Medulla oblongata (tissue), 1 donor: ENCODE data around the gene NACAD.

Experiments
- DNase-seq: peaks from one replicate; pipeline ENCODE4 v3.0.0-alpha.2; 2015; ENCODE audit errors: extremely low spot score

Gene NACAD

GRCh38 chr7:45075355-45075644 lies 13.5 kb downstream of the NACAD start:
- no peak for DNase-seq

GRCh38 chr7:45074528-45075354 lies 14.0 kb downstream of the NACAD start:
- DNase-seq: no peak

DNA sequence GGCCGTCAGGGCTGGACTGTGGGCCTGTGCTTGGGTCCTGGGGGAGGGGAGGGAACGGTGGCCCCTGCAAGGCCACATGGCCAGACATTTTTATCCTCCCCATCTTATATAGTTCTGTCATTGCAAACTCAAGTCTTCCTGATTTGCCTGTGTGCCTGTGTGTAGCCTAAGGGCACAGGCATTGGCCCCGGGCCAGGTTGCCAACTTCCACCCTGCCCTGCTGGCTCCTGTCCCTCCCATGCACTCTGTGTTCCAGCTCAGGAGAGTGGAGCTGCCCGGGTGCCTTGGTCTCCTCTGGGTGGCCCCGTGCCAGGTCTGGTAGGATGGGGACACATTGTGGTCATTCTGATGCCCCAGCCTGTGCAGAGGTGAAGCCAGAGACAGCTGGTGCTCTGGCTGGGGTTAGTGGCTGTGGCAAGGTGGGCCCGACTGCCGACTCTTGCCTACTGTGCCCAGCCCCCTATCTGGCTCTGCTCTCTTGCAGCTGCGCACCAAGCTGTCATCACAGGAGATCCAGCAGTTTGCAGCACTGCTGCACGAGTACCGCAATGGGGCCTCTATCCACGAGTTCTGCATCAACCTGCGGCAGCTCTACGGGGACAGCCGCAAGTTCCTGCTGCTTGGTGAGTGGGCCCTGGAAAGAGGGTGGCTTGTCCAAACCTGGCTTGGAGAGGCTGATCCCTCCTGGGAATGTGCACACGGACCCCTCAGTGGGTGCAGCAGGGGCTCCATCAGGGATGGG lies 14.8 kb downstream of the NACAD start:
- peak; percentile 31 for DNase-seq

- no peak for DNase-seq
Observed at GRCh38 chr7:45073031-45073785, 15.6 kb downstream of the NACAD start.

- DNase-seq: no peak
Observed at GRCh38 chr7:45072131-45073030, 16.4 kb downstream of the NACAD start.

GRCh38 chr7:45071528-45071927 lies 17.2 kb downstream of the NACAD start:
- DNase-seq: no peak

DNA sequence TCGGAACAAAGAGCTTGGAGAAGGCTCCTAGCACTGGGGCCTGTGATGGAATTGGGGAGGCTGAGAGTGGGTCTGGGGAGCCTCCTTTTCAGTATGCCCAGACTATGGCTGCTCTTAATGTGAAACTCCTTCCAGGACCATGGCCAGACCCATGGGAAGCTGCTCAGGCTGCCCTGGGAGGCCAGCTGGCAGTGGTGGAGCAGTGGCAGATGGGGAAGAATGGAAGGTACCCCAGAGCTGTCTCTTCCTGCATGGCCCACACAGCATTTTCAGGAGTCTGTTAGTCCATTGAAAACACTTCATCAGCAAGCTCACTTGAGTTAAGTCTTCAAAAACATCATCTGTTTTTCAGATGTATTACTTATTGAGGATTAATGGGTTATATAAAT lies 18.5 kb downstream of the NACAD start:
- no peak for DNase-seq

DNA sequence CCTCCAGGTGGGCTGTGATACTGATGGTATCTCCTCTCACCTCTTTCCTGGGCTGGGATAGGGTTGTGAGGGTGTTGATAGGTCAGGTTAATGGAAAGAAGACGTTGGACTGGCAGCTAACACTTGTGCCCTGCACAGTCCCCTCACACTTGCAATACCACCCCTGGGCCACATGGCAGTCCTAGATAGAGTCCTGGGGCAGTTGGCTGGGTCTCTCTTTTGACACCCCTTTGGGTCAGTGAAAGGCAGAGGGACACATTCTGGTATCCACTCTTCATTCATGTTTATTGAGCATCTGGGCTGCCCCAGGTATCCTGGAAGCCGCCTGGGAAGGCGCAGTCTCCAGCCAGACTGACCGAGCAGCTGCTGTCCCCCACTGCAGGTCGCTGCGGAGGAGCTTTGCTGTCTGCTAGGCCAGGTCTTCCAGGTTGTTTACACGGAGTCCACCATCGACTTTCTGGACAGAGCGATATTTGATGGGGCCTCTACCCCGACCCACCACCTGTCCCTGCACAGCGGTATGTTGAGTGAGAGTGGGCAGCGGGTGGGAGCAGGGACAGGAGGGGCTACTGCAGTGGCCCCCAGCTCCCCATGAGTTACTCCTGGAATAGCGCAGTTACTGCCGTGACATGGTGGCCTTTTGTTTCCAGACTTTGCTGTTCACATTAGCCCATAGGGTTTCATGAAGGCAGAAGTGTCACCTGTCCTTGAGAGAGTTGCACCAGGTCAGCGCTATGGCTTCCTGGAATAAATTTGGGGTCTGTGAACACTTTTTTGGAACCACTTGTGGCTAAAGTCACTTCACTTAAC lies 19.1 kb downstream of the NACAD start:
- no peak for DNase-seq

- DNase-seq: no peak
Observed at GRCh38 chr7:45068236-45069023, 20.3 kb downstream of the NACAD start.

DNA sequence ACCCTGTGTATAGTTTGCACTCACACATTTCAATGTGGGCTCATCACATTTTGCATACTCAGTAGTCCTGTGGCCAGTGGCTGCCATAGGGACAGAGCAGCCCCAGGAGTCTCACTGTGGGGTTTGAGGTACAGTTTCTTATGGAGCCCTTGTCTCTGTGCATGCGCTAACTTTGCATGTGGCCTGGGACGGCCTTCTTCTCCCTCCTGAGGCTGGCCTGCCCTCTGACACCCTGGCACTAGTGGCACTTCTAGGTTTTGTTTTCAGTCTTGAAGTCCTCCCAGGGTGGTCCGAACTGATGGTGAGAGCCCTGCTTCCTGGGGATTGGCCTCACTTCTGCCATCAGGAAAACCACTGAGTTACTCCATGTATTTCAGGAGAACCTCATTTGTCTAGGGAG lies 21.2 kb downstream of the NACAD start:
- DNase-seq: no peak

DNA sequence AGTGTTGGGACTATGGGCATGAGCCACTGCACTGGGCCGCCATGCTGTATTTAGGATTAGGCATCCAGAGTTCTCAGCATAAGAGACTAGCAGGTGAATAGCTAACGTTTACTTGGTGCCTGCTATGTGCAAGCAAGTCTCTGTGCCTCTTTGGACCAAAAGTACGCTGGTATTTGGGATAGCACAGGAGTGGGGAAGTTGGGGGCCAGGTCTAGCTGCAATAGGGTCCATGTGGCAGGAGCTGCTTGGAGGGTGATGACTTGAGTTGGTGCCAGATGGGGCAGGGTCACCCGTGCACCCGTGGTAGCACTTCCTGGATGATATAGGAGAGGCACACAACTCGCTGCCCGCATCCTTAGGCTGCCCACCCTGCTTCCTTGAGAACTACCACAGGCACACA lies 22.4 kb downstream of the NACAD start:
- DNase-seq: no peak

- DNase-seq: no peak
Observed at GRCh38 chr7:45065031-45065995, 23.5 kb downstream of the NACAD start.

GRCh38 chr7:45064047-45064725 lies 24.6 kb downstream of the NACAD start:
- no peak for DNase-seq

GRCh38 chr7:45061806-45062425 lies 26.9 kb downstream of the NACAD start:
- DNase-seq: no peak

DNA sequence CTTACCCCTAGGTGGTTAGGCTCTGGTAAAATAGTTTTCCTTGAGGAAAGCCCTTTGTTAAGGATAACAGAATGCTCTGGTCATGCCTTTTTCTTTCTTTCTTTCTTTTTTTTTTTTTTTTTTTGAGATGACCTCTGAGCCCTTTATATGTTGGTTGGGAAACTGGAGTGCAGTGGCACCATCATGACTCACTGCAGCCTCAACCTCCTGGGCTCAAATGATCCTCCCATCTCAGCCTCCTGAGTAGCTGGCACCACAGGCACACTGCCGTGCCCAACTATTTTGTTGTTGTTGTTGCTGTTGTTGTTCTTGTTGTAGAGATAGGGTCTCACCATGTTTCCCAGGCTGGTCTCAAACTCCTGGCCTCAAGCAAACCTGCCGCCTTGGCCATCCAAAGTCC lies 27.4 kb downstream of the NACAD start:
- no peak for DNase-seq

GRCh38 chr7:45060295-45060694 lies 28.5 kb downstream of the NACAD start:
- DNase-seq: no peak

GRCh38 chr7:45057878-45058277 lies 30.9 kb downstream of the NACAD start:
- DNase-seq: no peak
